ENCODE measurements around the gene SCO2. TPM values are rescaled to one million over a fixed set of nuclear protein-coding genes. Genes with fewer than 3 reads are reported as not detected.

Gene SCO2
- total RNA-seq, result 1 to 10 TPM in 1 of 2 donors, under 1 TPM in 1; 0.89 to 2.3 TPM
- 2.3 TPM for polyA plus RNA-seq (2013, experiment 1 of 2)
- polyA plus RNA-seq (2013, experiment 2 of 2), result 0.91 TPM
- long read RNA-seq, experiment 1, partial matches to known transcripts, result 0 of 2 reads
- long read RNA-seq, experiment 1, other reads (novel, unspliced or antisense), result 2 of 2 reads
- long read RNA-seq, experiment 2, partial matches to known transcripts, result 0 of 5 reads
- long read RNA-seq, experiment 2, other reads (novel, unspliced or antisense), result 4 of 5 reads
- long read RNA-seq, experiment 3, partial matches to known transcripts, result 0 of 2 reads
- long read RNA-seq, experiment 3, other reads (novel, unspliced or antisense), result 0 of 2 reads
- long read RNA-seq, experiment 4, partial matches to known transcripts, result 0 of 2 reads
- long read RNA-seq, experiment 4, other reads (novel, unspliced or antisense), result 2 of 2 reads

- peak within 1 kb of the TSS; percentile 87 for H3K27ac ChIP-seq (ENCODE audit: low read depth, low read length)
- no peaks in the 10 kb centered on the region for H3K4me1 ChIP-seq (ENCODE audit: control insufficient read depth, insufficient read depth, low read length)
- H3K36me3 ChIP-seq (ENCODE audit: control insufficient read depth, insufficient read depth, low read length), result peaks cover 16% of the 10 kb centered on the region
- H3K9me3 ChIP-seq (ENCODE audit: control insufficient read depth, low read length), result no peaks in the 10 kb centered on the region
- peak within 1 kb of the TSS; percentile 75 for H3K9ac ChIP-seq (ENCODE audit: extremely low read depth, low read length, poor library complexity, severe bottlenecking)
- 0 to 2% methylated on average over 50 to 84 of the region's 84 CpGs for whole genome bisulfite sequencing, 2 experiments (ENCODE audit: insufficient coverage in 1 of 2, insufficient read length in 1 of 2)
- H3K4me1 Mint-ChIP-seq, result peaks cover 9% of the 10 kb centered on the region
- H3K4me3 Mint-ChIP-seq, result peak within 1 kb of the TSS; percentile 70
- H3K27ac Mint-ChIP-seq, result peak within 1 kb of the TSS; percentile 87
- H3K36me3 Mint-ChIP-seq (ENCODE audit: low read depth), result peaks cover 8% of the 10 kb centered on the region
- H3K9me3 Mint-ChIP-seq, result no peaks in the 10 kb centered on the region
- H3K27me3 Mint-ChIP-seq (ENCODE audit: insufficient read depth), result peaks cover 31% of the 10 kb centered on the region
- peaks cover 24% of the 10 kb centered on the region for H3K27me3 ChIP-seq (ENCODE audit: control insufficient read depth, insufficient read depth, low read length, poor library complexity, severe bottlenecking)
- DNase-seq, result peak; percentile 98
- TF ChIP-seq CTCF (conservative IDR thresholded peaks at IDR 0.05), result peak; percentile 73
- peak within 1 kb of the TSS; percentile 88 for H3K4me3 ChIP-seq (ENCODE audit: low read length)
Measured at GRCh38 chr22:50525104-50525857, at the start of gene SCO2. TSS of gene SCO2 (minus strand) at chr22:50525598. CDS start at chr22:50524411, 1,187 bp downstream.

GRCh38 chr22:50574383-50574755, 49.0 kb upstream of the SCO2 start:
- no peak overlapping the region for H3K4me3 Mint-ChIP-seq
- peak overlapping the region; percentile 70 for H3K27ac Mint-ChIP-seq
- no peak for DNase-seq
- H3K4me3 ChIP-seq (ENCODE audit: low read length), result no peak overlapping the region
- H3K27me3 ChIP-seq (ENCODE audit: control insufficient read depth, insufficient read depth, low read length, poor library complexity, severe bottlenecking), result no peaks in the 10 kb centered on the region
- H3K9me3 ChIP-seq (ENCODE audit: control insufficient read depth, low read length), result no peaks in the 10 kb centered on the region
- no peak for TF ChIP-seq CTCF (conservative IDR thresholded peaks at IDR 0.05)
- 92 to 94% methylated on average over 10 to 11 of the region's 11 CpGs for WGBS, 2 experiments (ENCODE audit: insufficient coverage in 1 of 2, insufficient read length in 1 of 2)
- no peak overlapping the region for H3K27ac ChIP-seq (ENCODE audit: low read depth, low read length)
- no peaks in the 10 kb centered on the region for H3K27me3 Mint-ChIP-seq (ENCODE audit: insufficient read depth)
- H3K4me1 Mint-ChIP-seq, result no peaks in the 10 kb centered on the region
- H3K9ac ChIP-seq (ENCODE audit: extremely low read depth, low read length, poor library complexity, severe bottlenecking), result no peak overlapping the region
- no peaks in the 10 kb centered on the region for H3K4me1 ChIP-seq (ENCODE audit: control insufficient read depth, insufficient read depth, low read length)
- peaks cover 48% of the 10 kb centered on the region for H3K36me3 Mint-ChIP-seq (ENCODE audit: low read depth)
- peaks cover 73% of the 10 kb centered on the region for H3K36me3 ChIP-seq (ENCODE audit: control insufficient read depth, insufficient read depth, low read length)
- no peaks in the 10 kb centered on the region for H3K9me3 Mint-ChIP-seq

- peak overlapping the region; percentile 70 for H3K27ac Mint-ChIP-seq
- H3K4me3 Mint-ChIP-seq, result no peak overlapping the region
- Histone ChIP-seq H3K27ac (ENCODE audit: low read depth, low read length) (no peak overlapping the region), H3K4me3 (ENCODE audit: low read length) (no peak overlapping the region), H3K4me1 (ENCODE audit: control insufficient read depth, insufficient read depth, low read length) (no peaks in the 10 kb centered on the region), H3K9me3 (ENCODE audit: control insufficient read depth, low read length) (no peaks in the 10 kb centered on the region), H3K27me3 (ENCODE audit: control insufficient read depth, insufficient read depth, low read length, poor library complexity, severe bottlenecking) (no peaks in the 10 kb centered on the region), H3K9ac (ENCODE audit: extremely low read depth, low read length, poor library complexity, severe bottlenecking) (no peak overlapping the region), H3K36me3 (ENCODE audit: control insufficient read depth, insufficient read depth, low read length) (peaks cover 76% of the 10 kb centered on the region)
- no peak for TF ChIP-seq CTCF (conservative IDR thresholded peaks at IDR 0.05)
- H3K27me3 Mint-ChIP-seq (ENCODE audit: insufficient read depth), result no peaks in the 10 kb centered on the region
- H3K36me3 Mint-ChIP-seq (ENCODE audit: low read depth), result peaks cover 54% of the 10 kb centered on the region
- no peaks in the 10 kb centered on the region for H3K4me1 Mint-ChIP-seq
- H3K9me3 Mint-ChIP-seq, result no peaks in the 10 kb centered on the region
- no peak for DNase-seq
- WGBS, 2 experiments (ENCODE audit: insufficient coverage in 1 of 2, insufficient read length in 1 of 2), result 87 to 94% methylated on average over 18 to 26 of the region's 26 CpGs
Measured at GRCh38 chr22:50573491-50574382, 48.3 kb upstream of the SCO2 start.
